Retina (tissue), 1 donor: ENCODE results near the gene GRIN3B.

Source experiments
- DNase-seq: peaks from one replicate; pipeline ENCODE4 v3.0.0-alpha.2; 2016

The GRIN3B gene

GRCh38 chr19:1046117-1046626, 46.0 kb downstream of the GRIN3B start:
- DNase-seq = no peak

GRCh38 chr19:1046836-1047695, 46.8 kb downstream of the GRIN3B start:
- DNase-seq = no peak

DNA sequence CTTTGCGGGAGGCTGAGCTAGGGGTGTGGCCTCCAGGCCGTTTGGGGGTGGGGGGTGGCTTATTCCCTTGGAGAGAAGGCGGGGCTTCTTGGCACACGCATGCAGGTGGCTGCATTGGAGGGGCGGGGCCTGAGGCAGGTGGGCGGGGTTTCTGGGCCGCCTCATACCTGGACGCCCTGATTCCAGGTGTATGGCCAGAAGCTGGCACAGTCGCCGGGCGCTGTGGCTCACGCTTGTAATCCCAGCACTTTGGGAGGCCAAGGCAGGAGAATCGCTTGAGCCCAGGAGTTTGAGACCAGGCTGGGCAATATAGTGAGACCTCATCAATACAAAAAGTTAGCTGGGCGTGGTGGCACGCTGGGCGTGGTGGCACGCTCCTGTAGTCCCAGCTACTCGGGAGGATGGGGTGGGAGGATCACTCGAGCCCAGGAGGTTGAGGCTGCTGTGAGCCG, 47.5 kb downstream of the GRIN3B start:
- no peak for DNase-seq

GRCh38 chr19:1049106-1049505, 48.9 kb downstream of the GRIN3B start:
- DNase-seq = no peak

GRCh38 chr19:1049800-1050199, 49.6 kb downstream of the GRIN3B start:
- no peak for DNase-seq

DNA sequence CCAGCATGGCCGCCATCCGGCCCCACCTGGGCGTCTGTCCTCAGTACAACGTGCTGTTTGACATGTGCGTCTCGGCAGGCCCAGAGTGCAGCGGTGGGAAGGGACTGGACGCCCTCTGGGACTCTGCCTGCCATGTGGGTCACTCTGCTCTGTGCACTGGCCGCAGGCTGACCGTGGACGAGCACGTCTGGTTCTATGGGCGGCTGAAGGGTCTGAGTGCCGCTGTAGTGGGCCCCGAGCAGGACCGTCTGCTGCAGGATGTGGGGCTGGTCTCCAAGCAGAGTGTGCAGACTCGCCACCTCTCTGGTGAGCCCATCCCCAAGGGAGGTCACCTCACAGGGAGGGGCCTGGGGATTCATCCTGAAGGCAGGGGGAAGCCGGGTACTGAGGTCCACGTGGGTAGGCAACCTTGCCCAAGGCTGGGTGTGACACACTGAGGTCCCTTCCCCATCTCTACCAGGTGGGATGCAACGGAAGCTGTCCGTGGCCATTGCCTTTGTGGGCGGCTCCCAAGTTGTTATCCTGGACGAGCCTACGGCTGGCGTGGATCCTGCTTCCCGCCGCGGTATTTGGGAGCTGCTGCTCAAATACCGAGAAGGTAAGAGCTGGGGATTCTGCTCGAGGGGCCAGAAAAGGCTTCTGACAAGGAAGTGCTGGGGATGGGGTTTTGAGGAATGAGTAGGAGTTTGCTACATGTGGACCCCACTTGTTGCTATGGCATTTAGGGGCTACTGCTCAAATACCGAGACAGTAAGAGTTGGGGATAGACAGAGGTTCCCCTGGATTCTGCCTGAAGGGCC, 51.0 kb downstream of the GRIN3B start:
- no peak for DNase-seq

DNA sequence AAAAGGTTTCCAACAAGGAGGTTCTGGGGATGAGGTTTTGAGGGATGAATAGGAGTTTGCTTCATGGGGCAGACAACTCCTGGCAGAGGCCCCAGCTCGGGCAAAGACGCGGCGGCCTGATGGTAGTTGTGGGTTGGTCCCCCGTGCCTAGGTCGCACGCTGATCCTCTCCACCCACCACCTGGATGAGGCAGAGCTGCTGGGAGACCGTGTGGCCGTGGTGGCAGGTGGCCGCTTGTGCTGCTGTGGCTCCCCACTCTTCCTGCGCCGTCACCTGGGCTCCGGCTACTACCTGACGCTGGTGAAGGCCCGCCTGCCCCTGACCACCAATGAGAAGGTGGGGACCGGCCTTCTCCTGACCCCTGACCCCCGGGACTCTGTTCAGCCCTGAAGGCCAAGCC, 51.6 kb downstream of the GRIN3B start:
- no peak for DNase-seq

GRCh38 chr19:1052349-1052975, 52.2 kb downstream of the GRIN3B start:
- DNase-seq = no peak

- DNase-seq = no peak
Observed at GRCh38 chr19:1053176-1054101, 53.2 kb downstream of the GRIN3B start.

DNA sequence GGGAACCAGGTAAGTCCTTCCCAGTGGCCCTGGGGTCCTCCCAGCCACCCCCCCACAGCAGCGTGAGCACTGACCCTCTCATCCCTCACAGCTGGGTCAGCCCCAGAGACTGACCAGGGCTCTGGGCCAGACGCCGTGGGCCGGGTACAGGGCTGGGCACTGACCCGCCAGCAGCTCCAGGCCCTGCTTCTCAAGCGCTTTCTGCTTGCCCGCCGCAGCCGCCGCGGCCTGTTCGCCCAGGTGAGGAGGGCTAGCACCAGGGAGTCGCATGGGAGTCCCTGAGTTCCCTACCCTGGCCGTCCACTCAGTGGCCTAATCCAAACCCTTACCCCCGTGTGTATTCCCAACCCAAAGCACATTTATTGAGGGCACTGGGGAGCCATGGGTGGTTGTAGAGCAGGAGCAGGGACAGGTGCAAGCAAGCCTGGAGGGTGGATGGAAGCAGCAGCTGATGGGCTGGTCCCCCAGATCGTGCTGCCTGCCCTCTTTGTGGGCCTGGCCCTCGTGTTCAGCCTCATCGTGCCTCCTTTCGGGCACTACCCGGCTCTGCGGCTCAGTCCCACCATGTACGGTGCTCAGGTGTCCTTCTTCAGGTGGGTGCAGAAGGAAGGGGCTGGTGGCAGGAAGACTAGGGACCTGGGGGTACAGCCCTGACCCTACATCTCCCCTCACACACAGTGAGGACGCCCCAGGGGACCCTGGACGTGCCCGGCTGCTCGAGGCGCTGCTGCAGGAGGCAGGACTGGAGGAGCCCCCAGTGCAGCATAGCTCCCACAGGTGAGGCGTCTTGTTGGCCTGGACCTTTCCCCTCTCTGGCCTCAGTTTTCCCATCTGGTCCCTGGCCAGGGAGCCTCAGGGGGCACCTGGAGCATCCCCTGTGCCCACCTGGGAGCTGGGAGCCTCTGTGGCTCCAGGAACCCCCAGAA, 54.1 kb downstream of the GRIN3B start:
- DNase-seq = no peak

GRCh38 chr19:1055028-1055425, 54.8 kb downstream of the GRIN3B start:
- DNase-seq = no peak

DNA sequence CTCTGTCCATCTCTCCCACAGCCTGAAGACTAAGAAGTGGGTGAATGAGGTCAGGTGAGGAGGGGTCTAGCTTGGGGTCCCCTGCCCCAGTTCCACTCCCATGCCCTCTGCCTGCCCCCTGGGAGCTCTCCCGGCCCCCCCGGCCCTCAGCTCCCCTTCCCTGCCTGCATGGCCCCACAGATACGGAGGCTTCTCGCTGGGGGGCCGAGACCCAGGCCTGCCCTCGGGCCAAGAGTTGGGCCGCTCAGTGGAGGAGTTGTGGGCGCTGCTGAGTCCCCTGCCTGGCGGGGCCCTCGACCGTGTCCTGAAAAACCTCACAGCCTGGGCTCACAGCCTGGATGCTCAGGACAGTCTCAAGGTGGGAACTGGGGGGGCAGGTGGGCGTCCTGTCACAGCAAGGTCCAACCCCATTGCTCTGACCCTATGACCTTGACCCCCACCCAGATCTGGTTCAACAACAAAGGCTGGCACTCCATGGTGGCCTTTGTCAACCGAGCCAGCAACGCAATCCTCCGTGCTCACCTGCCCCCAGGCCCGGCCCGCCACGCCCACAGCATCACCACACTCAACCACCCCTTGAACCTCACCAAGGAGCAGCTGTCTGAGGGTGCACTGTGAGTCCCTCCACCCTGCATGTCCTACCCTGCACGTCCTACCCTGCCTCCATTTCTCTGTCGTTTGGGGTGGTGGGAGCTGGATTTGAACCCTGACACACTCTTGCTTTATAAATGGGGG, 55.8 kb downstream of the GRIN3B start:
- no peak for DNase-seq

GRCh38 chr19:1057176-1057855, 57.1 kb downstream of the GRIN3B start:
- DNase-seq = peak; percentile 59

DNA sequence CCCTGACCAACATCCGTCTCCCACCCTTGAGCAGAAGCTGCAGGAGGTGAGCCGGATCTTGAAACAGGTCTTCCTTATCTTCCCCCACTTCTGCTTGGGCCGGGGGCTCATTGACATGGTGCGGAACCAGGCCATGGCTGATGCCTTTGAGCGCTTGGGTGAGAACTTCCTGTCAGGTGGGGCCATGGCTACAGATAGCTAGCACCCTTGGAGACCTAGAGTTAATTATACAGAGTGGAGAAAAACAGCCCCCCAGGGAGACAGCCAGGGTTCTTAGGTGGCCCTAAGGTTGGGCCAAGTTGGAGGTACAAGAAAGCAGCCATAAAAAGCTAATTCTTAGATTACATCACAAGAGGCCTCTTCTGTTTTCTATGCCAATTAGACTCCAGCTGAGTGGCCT, 57.9 kb downstream of the GRIN3B start:
- DNase-seq = no peak
